OCI-LY3 (cell line): ENCODE measurements around the gene TRABD2B.

Experiments
- CTCF ChIP-seq: fragments of 200-600, 300-600 bp; sonication (generic); IDR thresholded peaks from 2 replicates; pipeline ENCODE4 v1.5.1; 2014; ENCODE audit warnings: antibody characterized with exemption, low read length, low read depth
- EZH2phosphoT487 ChIP-seq: fragments of 200-600 bp; shearing (Covaris generic); IDR thresholded peaks from 2 replicates; pipeline ENCODE4 v1.6.1; 2018; ENCODE audit warnings: antibody characterized with exemption, mixed run types, low read depth

GRCh38 chr1:47842228-47842919 is 154.8 kb downstream of the TRABD2B start:
- TF ChIP-seq CTCF (no peak), EZH2phosphoT487 (no peak)
